Activated T-helper 1 cell treated with Interleukin-2 at 50 U/mL for 16 hours (primary cell): ENCODE data around the gene ANXA1.

Experiments used
- DNase-seq: peaks from one replicate; pipeline ENCODE4 v3.0.0-alpha.2; 2020; ENCODE audit warnings: low read depth

ANXA1 gene

DNA sequence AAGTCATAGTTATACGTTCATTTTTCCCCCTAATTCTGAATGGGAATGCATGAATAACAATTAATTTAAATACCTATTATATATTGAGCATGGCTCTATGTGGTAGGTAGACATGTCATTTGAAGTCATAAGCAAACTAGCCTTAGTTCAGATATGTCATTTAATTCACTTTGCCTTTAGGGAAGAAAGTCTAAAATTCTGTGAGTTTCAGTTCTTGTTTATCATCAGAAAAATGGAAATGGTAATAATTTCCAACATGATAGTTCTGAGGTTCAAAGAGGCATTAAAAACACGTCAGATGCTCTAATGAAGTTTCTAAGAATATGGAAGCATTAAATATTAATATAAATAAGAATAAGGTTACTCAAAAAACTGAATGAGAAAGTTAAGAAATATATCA lies 13.1 kb upstream of the ANXA1 start:
- no peak for DNase-seq

DNA sequence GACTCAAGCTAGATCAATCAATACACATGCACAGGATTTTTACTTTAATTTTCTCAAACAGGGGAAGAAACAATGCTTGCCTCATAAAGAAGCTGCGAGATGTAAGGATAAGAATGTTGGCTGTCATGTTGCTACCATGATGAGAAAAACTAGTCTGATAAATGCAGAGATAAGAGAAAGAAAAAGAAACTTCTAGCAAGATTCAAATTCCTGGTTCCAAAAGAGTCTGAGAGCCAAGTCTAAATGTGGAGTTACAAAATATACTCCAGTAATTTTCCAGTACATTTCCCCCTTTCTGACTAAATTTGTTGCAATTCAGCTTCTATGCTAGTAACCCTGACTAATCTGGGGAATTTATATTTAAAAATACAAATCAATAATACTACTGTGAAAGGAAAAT lies 10.4 kb upstream of the ANXA1 start:
- DNase-seq: no peak

DNA sequence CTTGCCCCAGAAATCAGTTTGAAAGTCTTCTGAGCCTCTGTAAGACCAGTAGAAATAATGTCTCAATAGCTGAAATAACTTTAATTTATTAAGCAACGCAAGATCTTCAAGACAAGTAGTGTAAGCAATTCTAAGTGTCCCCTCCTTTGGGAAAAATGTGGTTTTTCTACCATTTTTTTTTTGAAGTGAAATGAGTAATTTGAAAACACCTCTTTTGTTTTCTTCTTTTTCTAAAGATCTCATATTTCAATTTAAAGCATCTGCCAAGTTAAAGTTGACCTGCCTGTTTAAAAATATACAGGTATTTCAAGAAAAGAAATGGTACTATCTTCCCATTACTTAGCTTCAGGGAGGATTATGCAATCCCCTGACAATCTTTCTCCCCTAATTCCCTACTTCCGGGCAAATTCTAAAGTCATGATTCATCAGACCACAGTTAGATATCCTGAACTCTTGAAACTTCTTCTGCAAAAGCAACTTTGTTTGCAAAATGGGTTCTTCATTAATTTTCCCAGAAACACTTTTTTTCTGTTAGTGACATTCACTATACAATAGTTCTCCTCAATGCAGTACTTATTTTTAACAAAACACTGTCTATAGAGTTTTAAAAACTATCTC lies 7.8 kb upstream of the ANXA1 start:
- DNase-seq: no peak

DNA sequence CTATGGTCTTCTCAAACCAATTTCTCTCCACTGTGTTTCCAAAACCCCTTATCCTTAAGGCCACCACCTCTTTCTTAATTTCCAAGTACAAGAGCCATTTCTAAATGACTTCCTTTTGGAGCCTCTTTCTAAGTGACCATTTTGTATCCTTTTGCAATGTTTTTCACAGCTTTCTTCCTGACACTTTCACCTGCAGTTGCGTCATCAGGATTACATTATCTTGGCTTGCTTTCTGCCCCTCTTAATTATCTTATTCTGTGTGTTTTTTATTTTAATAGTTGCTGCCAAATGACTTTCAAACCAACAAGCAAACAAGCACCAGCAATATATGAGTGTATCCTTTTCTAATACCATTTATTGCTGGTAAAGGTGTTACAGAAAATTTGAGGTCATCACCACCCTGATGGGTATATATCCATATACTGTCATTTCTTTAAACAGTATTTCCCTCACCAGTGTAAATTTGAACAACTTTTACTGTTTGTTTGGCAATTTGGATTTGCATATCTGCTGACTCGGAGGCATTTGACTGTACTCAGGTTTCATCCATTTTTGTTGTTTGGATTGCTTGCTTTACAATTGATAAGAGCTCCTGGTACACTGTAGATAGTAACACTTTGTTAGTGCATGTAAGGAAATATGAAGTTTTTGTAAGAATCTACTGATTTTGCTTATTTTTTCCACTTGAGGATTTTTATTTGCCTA lies 5.4 kb upstream of the ANXA1 start:
- DNase-seq: no peak

DNA sequence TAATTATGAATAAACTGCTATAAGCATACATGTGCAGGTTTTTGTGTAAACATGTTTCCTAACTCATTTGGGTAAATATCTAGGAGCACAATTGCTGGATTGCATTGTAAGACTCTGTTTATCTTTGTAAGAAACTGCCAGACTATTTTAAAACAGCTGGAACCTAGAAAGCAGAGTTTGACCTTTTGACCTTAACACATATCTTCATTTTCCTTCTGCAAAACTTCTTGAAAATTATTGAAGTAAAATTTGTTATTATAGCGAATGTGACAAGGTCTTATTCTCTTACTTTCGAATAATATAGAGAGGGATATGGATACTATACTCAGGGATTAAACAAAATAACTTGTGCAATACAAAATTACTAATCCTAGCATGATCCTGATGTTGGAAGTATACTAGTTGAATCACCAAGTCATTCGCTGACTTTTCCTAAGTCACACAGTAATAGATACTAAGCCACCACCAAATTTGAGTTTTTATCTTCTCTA lies 3.2 kb upstream of the ANXA1 start:
- no peak for DNase-seq

DNA sequence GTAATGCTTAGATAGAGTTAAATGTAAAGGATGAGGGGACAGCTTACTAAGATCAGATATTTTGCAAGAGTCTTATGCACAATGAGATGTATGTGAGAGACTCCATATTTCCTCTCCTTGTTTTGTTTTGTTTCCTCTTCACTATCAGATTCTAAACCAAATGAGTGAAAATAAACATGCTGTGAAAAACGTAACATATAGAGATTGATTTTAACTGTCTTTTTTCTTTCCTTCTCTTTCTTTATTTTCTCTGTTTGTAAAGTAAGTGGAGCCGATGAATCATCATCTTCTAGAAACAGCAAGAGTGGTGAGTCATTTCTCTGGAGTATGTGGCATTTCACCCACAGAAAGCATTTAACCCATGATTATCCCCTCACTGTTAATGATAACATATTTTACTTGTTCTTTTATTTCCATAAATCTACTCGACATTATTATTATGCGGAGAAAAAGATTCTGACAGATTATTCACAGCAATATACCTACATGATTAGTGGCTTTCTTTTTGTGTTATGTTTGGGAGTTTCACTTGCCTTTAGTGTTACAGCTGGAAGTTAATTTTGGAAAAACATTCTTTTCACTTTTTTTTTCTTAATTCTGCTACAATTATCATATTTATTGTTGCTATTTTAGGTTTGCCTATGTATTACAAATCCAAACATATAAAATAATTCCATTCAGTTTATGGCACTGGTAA lies 2.1 kb upstream of the ANXA1 start:
- DNase-seq: no peak

DNA sequence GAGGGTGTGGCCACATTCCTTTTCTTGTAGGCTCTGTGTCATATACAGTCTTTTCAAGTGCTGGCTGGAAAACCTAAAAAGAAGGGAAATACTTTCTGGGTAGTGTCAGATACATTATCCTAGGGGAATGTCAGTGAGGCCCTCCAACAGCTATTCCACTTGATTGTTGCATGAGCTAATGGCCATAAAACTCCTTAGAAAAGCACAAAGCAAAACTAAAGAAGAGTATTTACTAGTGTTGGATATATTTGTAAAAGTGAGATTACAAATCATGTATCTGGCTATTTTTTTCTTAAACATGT lies 829 bp downstream of the ANXA1 start:
- DNase-seq: no peak

DNA sequence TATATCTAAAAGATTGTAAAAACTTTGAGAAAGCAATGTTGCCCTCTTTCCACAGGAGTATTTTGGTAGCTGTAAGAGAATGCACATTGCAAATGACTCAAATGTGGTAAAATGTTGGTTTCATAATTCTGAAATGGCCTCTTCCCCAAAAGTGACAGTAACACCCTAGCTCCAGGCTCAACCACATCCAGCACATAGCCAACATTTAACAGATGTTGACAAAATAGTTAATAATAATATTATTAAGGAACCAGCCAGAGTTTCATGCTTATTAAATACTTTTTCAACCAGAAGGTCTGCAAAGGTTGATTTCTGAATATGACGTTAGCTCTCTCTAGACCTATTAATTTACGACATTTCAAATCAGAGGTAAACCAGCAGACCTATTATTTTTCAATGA lies 1.3 kb downstream of the ANXA1 start:
- DNase-seq: no peak

DNA sequence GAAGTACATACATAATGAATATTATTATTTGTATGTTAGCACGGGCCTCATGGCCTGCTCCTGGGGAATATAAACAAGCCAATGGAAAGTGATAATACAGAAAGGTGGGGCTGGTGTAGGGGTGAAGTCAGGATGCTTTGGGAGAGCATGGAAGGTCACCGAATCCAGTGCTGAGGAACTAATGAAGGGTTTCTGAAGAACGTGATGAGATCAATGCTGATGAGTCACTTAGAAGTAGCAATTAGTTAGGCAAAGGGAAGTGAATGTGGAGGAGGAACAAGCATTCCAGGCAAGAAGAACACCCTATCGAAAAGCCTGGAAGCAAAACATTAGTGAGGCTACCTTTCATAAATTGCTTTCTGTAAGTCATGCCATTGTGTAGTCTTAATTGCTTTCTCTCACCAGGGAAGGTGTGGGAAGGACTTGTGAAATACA lies 2.1 kb downstream of the ANXA1 start:
- no peak for DNase-seq

DNA sequence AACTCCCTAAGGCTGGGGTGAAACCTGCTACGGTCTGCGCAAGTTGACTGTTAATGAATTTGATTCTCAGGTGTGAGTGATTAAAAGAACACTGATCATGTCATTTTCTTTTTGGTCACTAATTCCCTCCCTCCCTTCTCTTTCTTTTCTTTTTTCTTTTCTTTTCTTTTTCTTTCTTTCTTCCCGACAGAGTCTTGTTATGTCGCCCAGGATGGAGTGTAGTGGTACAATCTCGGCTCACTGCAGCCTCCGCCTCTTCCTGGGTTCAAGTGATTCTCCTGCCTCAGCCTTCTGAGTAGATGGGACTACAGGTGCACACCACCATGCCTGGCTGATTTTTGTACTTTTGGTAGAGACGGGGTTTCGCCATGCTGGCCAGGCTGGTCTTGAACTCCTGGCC lies 2.6 kb downstream of the ANXA1 start:
- no peak for DNase-seq

DNA sequence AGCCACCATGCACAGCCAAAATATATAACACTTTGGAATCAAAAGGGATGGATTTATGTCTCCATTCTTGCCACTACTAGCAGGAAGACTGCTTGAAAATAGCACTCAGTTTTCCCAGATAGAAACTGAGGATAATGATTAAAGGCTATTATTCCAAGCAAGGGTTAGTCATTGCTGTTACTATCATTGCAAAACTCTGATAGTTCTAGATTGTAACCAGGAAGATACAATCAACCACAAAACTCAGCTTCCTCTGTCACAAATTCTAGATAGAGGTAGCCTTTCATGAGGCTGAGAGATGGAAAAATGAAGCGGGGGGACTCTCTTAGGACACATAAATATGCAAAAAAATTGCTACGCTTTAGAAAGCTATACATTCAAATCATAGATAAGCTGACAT lies 3.1 kb downstream of the ANXA1 start:
- no peak for DNase-seq

DNA sequence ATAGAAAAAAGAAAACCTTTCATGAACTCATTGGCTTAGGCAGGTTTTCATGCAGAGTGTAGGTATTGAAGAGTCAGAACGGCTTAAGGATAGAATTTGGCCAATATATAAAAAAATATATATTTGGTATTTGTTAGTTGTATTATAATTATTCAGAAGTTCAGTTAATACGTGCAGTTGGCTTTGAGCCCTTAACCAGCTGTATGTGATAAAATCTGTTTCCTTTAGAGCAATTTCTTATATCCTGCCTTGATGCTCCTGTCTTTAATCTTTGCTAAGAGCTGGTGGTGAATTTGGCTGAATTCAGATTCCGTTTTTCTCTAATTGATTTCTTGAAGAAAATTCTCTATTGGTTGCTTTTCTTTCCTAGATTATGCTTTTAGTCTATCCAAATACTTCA lies 3.7 kb downstream of the ANXA1 start:
- no peak for DNase-seq

DNA sequence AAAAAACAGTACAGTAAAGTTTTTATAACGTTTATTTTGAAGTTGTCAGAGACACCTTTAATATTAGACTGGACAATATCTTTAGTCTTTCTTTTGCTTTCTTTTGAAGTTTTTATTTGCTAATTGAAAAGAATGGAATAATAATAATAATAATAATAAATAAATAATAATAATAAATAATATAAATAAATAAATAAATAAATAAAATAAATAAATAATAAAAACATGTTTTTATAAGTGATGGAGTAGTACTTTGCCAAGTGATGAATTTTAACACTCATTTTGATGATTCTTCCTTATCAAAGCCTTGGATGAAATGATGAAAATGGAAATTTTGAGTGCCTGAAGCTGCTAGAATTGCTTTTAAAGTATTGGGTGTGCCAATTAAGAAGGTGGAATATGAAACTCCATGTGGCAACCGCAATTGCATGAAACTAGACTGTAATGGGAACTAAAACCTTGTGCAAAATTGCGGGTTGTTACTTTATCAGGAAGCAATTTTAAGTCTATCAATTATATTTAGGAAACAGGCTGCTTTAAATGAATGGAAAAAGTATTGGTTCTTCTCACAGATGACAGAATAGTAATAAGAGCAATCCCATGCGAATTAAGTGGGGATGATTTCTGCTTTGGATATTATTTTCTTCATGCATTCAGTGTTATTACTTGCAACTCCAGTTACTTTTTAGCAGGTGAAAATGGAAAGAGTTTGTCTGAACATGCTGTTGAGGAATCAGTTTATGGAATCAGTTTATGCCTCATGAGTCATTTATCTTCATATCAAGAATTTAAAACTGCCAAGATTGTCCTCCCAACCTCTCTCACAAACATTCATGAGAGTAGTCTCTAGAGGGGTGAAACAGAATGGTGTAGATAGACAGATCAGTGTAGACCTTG lies 4.6 kb downstream of the ANXA1 start:
- no peak for DNase-seq

DNA sequence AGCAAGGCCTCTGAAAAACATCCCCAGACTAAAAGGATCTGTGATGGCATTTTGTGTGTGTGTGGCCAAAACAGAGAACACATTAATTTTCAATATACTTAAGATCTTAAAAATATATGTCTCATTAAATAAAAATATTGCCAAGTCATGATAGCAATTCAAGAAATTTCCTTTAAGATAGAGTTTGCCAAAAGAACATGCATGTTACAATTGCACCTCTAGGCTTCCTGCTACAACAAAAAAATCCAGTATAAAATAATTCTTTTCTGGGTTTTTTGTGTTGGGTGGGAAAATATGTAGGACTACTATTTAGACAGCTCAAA lies 5.2 kb downstream of the ANXA1 start:
- no peak for DNase-seq

DNA sequence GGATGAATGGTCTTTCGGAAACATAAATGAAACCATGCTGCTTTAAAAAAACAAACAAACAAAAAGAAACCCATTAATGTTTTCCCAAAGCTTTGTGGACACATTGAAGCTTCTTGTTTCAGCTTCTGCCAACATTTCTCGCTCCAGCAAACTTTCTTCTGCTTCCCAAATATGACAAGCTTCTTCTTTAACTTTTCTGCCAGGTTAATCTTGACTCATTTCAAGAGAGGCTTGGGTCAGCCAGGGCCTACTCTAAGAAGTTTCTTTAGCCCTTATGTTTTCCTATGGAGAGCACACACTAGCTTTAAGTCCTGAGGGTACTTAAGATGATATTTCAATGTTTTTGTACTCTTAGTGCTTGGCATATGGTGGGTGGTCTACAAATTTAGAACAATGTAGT lies 6.1 kb downstream of the ANXA1 start:
- no peak for DNase-seq

DNA sequence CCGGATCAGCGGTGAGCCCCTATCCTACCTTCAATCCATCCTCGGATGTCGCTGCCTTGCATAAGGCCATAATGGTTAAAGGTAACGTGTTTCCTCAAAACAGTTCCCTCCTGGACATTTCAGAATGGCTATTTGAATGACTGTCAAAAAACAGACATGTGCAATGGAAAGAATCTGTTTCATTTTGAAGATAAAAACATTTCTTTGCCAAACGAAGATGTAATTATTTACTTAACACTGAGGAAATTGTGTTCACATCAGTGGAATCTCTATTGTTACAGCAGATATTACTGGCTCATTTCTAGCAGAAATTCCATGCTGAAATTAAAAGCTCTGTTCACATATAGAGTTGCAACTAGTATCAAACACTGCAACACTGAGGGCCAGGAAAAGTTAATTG lies 7.1 kb downstream of the ANXA1 start:
- no peak for DNase-seq

DNA sequence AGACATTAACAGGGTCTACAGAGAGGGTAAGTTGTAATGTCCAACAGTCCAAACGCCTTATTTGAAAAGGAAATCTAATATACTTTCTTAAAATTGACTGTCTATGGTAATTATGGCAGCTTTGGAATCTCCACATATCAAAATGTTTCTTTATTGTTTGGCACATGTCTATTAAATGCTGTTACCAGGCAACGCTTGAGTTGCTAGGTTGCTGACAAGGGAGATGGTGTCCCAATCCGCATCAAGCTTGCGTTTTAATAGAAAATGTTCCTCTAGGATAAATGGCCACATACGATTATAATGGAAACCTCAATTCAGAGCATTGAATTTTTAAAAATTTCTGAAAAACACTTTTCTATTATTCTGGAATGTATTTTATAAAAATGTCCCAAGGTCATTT lies 9.2 kb downstream of the ANXA1 start:
- no peak for DNase-seq

DNA sequence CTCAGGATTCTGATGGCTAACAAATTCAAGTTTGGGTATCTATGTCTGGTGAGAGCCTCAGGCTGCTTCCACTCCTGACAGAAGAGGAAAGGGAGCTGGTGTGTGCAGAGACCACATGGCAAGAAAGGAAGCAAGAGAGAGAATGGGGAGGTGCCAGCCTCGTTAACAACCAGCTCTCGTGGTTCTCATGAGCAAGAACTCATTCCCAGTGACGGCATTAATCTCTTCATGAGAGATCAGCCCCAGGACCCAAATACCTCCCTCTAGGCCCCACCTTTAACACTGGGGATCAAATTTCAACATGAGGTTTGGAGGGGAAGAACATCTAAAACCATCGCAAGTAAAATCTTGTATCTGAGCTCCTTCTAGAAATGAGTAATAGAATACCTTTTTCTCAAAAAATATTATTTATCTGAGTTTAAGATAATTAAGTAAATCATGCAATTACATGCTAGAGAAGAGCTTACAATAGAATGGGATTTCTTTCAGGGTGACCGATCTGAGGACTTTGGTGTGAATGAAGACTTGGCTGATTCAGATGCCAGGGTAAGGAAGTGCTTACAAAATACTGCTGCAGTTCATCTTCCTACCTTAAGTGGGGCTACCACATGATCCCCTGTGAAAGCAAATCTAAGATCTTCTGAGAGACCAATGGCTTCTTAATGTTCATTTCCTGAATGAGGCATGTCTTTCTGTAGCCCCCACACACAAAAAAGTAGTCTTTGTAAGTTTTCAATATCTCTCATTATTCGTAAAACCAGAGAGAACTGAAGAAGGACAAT lies 11.5 kb downstream of the ANXA1 start:
- no peak for DNase-seq

DNA sequence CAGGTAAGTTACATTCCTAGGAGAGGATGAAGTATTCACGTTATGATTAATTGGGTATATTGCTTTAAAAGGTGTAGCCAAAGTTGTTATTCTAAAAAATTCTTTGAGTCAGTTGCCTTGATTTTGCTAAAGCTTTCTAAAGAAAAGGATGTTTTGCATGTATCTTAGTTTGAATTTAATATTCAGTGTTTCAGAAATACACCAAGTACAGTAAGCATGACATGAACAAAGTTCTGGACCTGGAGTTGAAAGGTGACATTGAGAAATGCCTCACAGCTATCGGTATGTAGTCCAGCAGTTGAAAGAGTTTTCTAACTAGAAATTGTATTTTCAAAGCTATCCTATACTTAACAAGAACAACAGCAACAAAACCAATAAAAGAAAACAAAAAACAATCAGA lies 14.2 kb downstream of the ANXA1 start:
- no peak for DNase-seq

DNA sequence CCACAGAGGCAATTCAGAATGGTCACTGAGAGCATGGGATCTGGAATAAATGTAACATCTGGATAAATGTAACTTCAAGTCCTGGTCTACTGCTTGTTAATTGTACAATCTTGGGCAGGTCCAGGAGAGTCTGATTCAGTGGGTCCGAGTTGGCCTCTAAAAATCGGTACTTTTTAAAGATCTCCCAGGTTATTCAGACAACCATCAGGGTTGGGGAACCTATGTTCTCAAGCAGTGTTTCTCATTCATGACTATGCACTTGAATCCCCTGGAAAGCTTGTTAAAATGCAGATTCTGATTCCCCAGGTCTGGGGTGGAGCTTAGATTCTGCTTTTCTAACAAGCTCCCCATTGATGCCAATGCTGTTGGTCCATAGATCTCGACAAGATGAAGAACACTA lies 14.8 kb downstream of the ANXA1 start:
- DNase-seq: no peak

DNA sequence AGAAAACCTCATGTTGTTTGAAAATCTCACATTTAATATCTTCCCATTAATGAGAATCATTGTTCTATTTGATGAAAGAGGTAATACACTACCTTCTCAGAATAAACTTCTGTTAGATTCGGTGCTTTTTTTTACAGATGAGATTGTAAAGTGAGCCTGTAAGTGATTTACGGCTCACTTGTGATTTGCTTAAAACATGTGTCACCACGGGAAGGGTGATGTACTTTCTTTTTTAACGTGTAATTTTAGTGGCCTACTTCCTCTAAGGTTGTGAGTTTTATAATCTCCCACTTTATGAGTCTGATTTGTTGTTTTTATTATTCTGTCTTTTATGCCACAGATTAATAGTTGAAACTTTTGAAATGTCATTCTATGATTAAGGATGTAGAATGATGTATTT lies 15.9 kb downstream of the ANXA1 start:
- no peak for DNase-seq
